Measurements from ENCODE around the gene CKLF.

Gene CKLF

GRCh38 chr16:66542396-66542795, 10.0 kb upstream of the CKLF start:
- Histone ChIP-seq H3K9ac (no peak overlapping the region), H3K9me3 (no peaks in the 10 kb centered on the region), H3K36me3 (no peaks in the 10 kb centered on the region), H4K20me1 (no peaks in the 10 kb centered on the region), H3K4me3 (no peak overlapping the region), H3K27me3 (no peaks in the 10 kb centered on the region), H3K4me1 (peaks cover 90% of the 10 kb centered on the region), H3K27ac (peak overlapping the region; percentile 23; the same call in 1 of the 2 replicates), H3K4me2 (peak overlapping the region; percentile 9)
- TF ChIP-seq Cebpa-rat (IDR thresholded peaks at IDR 0.05): no peak

GRCh38 chr16:66543541-66543940, 8.8 kb upstream of the CKLF start:
- Histone ChIP-seq H3K27ac (peak overlapping the region; percentile 49), H4K20me1 (no peaks in the 10 kb centered on the region), H3K4me2 (peak overlapping the region; percentile 65), H3K9me3 (no peaks in the 10 kb centered on the region), H3K36me3 (no peaks in the 10 kb centered on the region), H3K4me1 (peaks cover 90% of the 10 kb centered on the region), H3K4me3 (no peak overlapping the region), H3K27me3 (no peaks in the 10 kb centered on the region), H3K9ac (peak overlapping the region; percentile 21; the same call in 1 of the 2 replicates)
- no peak for TF ChIP-seq Cebpa-rat (IDR thresholded peaks at IDR 0.05)

GRCh38 chr16:66544016-66544757, 8.2 kb upstream of the CKLF start:
- Histone ChIP-seq H3K9ac (peak overlapping the region; percentile 24; the same call in 1 of the 2 replicates), H3K4me1 (peaks cover 90% of the 10 kb centered on the region)

GRCh38 chr16:66547101-66547989, 5.0 kb upstream of the CKLF start:
- peak overlapping the region; percentile 53 for H3K9ac ChIP-seq
- TF ChIP-seq Cebpa-rat (IDR thresholded peaks at IDR 0.05): no peak
- H3K27me3 ChIP-seq: no peaks in the 10 kb centered on the region
- H4K20me1 ChIP-seq: no peaks in the 10 kb centered on the region
- H3K36me3 ChIP-seq: no peaks in the 10 kb centered on the region
- H3K4me3 ChIP-seq: no peak overlapping the region
- H3K4me1 ChIP-seq: peaks cover 88% of the 10 kb centered on the region
- peak overlapping the region; percentile 95 for H3K4me2 ChIP-seq
- H3K27ac ChIP-seq: peak overlapping the region; percentile 98
- H3K9me3 ChIP-seq: no peaks in the 10 kb centered on the region

More at GRCh38 chr16:66544016-66544757, 8.2 kb upstream of the CKLF start:
- Histone ChIP-seq H3K9me3 (no peaks in the 10 kb centered on the region), H4K20me1 (no peaks in the 10 kb centered on the region), H3K36me3 (no peaks in the 10 kb centered on the region), H3K27me3 (no peaks in the 10 kb centered on the region), H3K4me2 (peak overlapping the region; percentile 65), H3K4me3 (no peak overlapping the region), H3K27ac (peak overlapping the region; percentile 49)
- no peak for TF ChIP-seq Cebpa-rat (IDR thresholded peaks at IDR 0.05)

- Histone ChIP-seq H3K4me2 (peak overlapping the region; percentile 95), H3K9me3 (no peaks in the 10 kb centered on the region), H3K36me3 (no peaks in the 10 kb centered on the region), H3K27me3 (no peaks in the 10 kb centered on the region), H3K4me3 (no peak overlapping the region), H4K20me1 (no peaks in the 10 kb centered on the region), H3K27ac (peak overlapping the region; percentile 98), H3K9ac (0 out of 2 replicates have a peak overlapping the region, but pooled peaks have one; percentile 93), H3K4me1 (peaks cover 85% of the 10 kb centered on the region)
- no peak for TF ChIP-seq Cebpa-rat (IDR thresholded peaks at IDR 0.05)
These were observed 4.3 kb upstream of the CKLF start for GRCh38 chr16:66548068-66548467.

- Histone ChIP-seq H3K27ac (peak overlapping the region; percentile 98), H3K4me1 (peaks cover 85% of the 10 kb centered on the region), H3K9me3 (no peaks in the 10 kb centered on the region), H3K36me3 (no peaks in the 10 kb centered on the region), H3K27me3 (no peaks in the 10 kb centered on the region), H3K4me3 (peak overlapping the region; percentile 71), H3K9ac (peak overlapping the region; percentile 93), H4K20me1 (no peaks in the 10 kb centered on the region), H3K4me2 (peak overlapping the region; percentile 95)
- TF ChIP-seq Cebpa-rat (IDR thresholded peaks at IDR 0.05): no peak
These were observed 3.5 kb upstream of the CKLF start for GRCh38 chr16:66548868-66549267.

- H3K36me3 ChIP-seq: no peaks in the 10 kb centered on the region
- H3K27ac ChIP-seq: peak within 1 kb of the TSS; percentile 98
- no peaks in the 10 kb centered on the region for H4K20me1 ChIP-seq
- TF ChIP-seq Cebpa-rat (IDR thresholded peaks at IDR 0.05): no peak
- peak within 1 kb of the TSS; percentile 71 for H3K4me3 ChIP-seq
- H3K9ac ChIP-seq: peak within 1 kb of the TSS; percentile 93
- H3K4me1 ChIP-seq: peaks cover 85% of the 10 kb centered on the region
- H3K27me3 ChIP-seq: no peaks in the 10 kb centered on the region
- H3K4me2 ChIP-seq: peak within 1 kb of the TSS; percentile 95
- H3K9me3 ChIP-seq: no peaks in the 10 kb centered on the region
These were observed 2.9 kb upstream of the CKLF start, which contains the start of gene TK2 for GRCh38 chr16:66549284-66550131. TSS of gene TK2 (minus strand) at chr16:66550122. CDS start at chr16:66550061, 61 bp downstream.

- H3K9me3 ChIP-seq: no peaks in the 10 kb centered on the region
- peak overlapping the region; percentile 95 for H3K4me2 ChIP-seq
- H3K36me3 ChIP-seq: peaks cover 7% of the 10 kb centered on the region
- H3K9ac ChIP-seq: peak overlapping the region; percentile 78; the same call in 1 of the 2 replicates
- peaks cover 91% of the 10 kb centered on the region for H3K4me1 ChIP-seq
- peaks cover 1% of the 10 kb centered on the region for H4K20me1 ChIP-seq
- peak overlapping the region; percentile 77; the same call in 1 of the 2 replicates for H3K4me3 ChIP-seq
- peak overlapping the region; percentile 98 for H3K27ac ChIP-seq
- no peaks in the 10 kb centered on the region for H3K27me3 ChIP-seq
- no peak for TF ChIP-seq Cebpa-rat (IDR thresholded peaks at IDR 0.05)
These were observed 1.0 kb upstream of the CKLF start for GRCh38 chr16:66551348-66551759.

GRCh38 chr16:66551788-66552285, 539 bp upstream of the CKLF start:
- no peak for TF ChIP-seq Cebpa-rat (IDR thresholded peaks at IDR 0.05)
- H3K36me3 ChIP-seq: peaks cover 8% of the 10 kb centered on the region
- no peaks in the 10 kb centered on the region for H3K9me3 ChIP-seq
- H3K4me1 ChIP-seq: peaks cover 92% of the 10 kb centered on the region
- peak overlapping the region; percentile 78 for H3K9ac ChIP-seq
- H3K27ac ChIP-seq: peak overlapping the region; percentile 98
- peak overlapping the region; percentile 77 for H3K4me3 ChIP-seq
- peak overlapping the region; percentile 95 for H3K4me2 ChIP-seq
- peaks cover 6% of the 10 kb centered on the region for H4K20me1 ChIP-seq
- H3K27me3 ChIP-seq: no peaks in the 10 kb centered on the region

Data from BLaER1 (cell line).